Measurements from ENCODE around the gene CAGE1.
"Not testable (repeated sequence)": the region's sequence is repeated elsewhere in the genome, so short reads cannot be mapped to it uniquely, and the experiment has no call there.

CAGE1 gene

GRCh38 chr6:7339007-7339732 is 50.4 kb downstream of the CAGE1 start:
- not testable (repeated sequence) for DNase-seq (ENCODE audit: low read depth in 2 of 2)

GRCh38 chr6:7338031-7338430 is 51.5 kb downstream of the CAGE1 start:
- DNase-seq (ENCODE audit: low read depth in 2 of 2): no peak

- DNase-seq (ENCODE audit: low read depth in 2 of 2): no peak
Measured at GRCh38 chr6:7335519-7335918, 54.0 kb downstream of the CAGE1 start.

- DNase-seq (ENCODE audit: low read depth in 2 of 2): no peak
Measured at GRCh38 chr6:7334685-7335084, 54.9 kb downstream of the CAGE1 start.

GRCh38 chr6:7332090-7332745 is 57.3 kb downstream of the CAGE1 start:
- DNase-seq (ENCODE audit: low read depth in 2 of 2): no peak

- DNase-seq (ENCODE audit: low read depth in 2 of 2): no peak
Measured at GRCh38 chr6:7331452-7331851, 58.1 kb downstream of the CAGE1 start.

- no peak for DNase-seq (ENCODE audit: low read depth in 2 of 2)
Measured at GRCh38 chr6:7328243-7328642, 61.3 kb downstream of the CAGE1 start.

GRCh38 chr6:7325750-7326149 is 63.8 kb downstream of the CAGE1 start:
- no peak for DNase-seq (ENCODE audit: low read depth in 2 of 2)

GRCh38 chr6:7324520-7324919 is 65.0 kb downstream of the CAGE1 start:
- DNase-seq (ENCODE audit: low read depth in 2 of 2): no peak

GRCh38 chr6:7323074-7323473 is 66.5 kb downstream of the CAGE1 start:
- DNase-seq (ENCODE audit: low read depth in 2 of 2): no peak

- not testable (repeated sequence) for DNase-seq (ENCODE audit: low read depth in 2 of 2)
Measured at GRCh38 chr6:7321866-7322265, 67.7 kb downstream of the CAGE1 start.

GRCh38 chr6:7319406-7319805 is 70.1 kb downstream of the CAGE1 start:
- not testable (repeated sequence) for DNase-seq (ENCODE audit: low read depth in 2 of 2)

GRCh38 chr6:7317538-7317937 is 72.0 kb downstream of the CAGE1 start:
- DNase-seq (ENCODE audit: low read depth in 2 of 2): no peak

- no peak for DNase-seq (ENCODE audit: low read depth in 2 of 2)
Measured at GRCh38 chr6:7316658-7317533, 72.6 kb downstream of the CAGE1 start.

GRCh38 chr6:7315948-7316365 is 73.6 kb downstream of the CAGE1 start:
- no peak for DNase-seq (ENCODE audit: low read depth in 2 of 2)

- not testable (repeated sequence) for DNase-seq (ENCODE audit: low read depth in 2 of 2)
Measured at GRCh38 chr6:7315087-7315947, 74.2 kb downstream of the CAGE1 start.

GRCh38 chr6:7314414-7314813 is 75.1 kb downstream of the CAGE1 start:
- no peak for DNase-seq (ENCODE audit: low read depth in 2 of 2)

- DNase-seq (ENCODE audit: low read depth in 2 of 2): no peak
Measured at GRCh38 chr6:7313505-7314165, 75.9 kb downstream of the CAGE1 start.

- peak; percentile 90 to 96 for DNase-seq (ENCODE audit: low read depth in 2 of 2)
Measured at GRCh38 chr6:7312616-7313504, 76.7 kb downstream of the CAGE1 start, which contains the start of gene SSR1. Gene SSR1 (minus strand): TSS chr6:7313199. CDS start chr6:7313120, 79 bp downstream.

Data from stimulated activated CD4-positive, alpha-beta T cell treated with anti-CD3 and anti-CD28 coated beads, Interleukin-4, amount 100 ng/mL, for 48 hours (primary cell).